B cell (primary cell): ENCODE results near the gene AKT1. TPM values are rescaled to one million over a fixed set of nuclear protein-coding genes. Genes with fewer than 3 reads are reported as not detected.

Experiments used
- ATAC-seq: fragments of 200-7000 bp; cut with Tn5 transposase; one replicate; pipeline ENCODE4 v1.10.0; 2021; ENCODE audit warnings: low read depth, mild to moderate bottlenecking, moderate number of reproducible peaks, moderate library complexity
- CTCF ChIA-PET: fragments of 350-600 bp; sonication (Branson Sonifier 250); formaldehyde crosslinking; loops from one replicate; lab custom pipeline; 2021; ENCODE audit warnings: antibody characterized with exemption, inconsistent platforms; lab: Charles Lee
- POLR2A ChIA-PET: fragments of 350-600 bp; sonication (Branson Sonifier 250); formaldehyde crosslinking; loops from one replicate; lab custom pipeline; 2021; ENCODE audit warnings: antibody characterized with exemption; lab: Charles Lee
- DNase-seq: peaks from one replicate; pipeline ENCODE4 v3.0.0; 2013
- H2AFZ ChIP-seq: 2 replicates; pipeline ENCODE4 v1.6.1; 2012; ENCODE audit warnings: mild to moderate bottlenecking, low read depth, low read length; ENCODE audit not compliant: insufficient read depth, poor library complexity, severe bottlenecking
- H3K27ac ChIP-seq, 2 donors: 1 replicate in 1 of 2; 2 replicates in 1 of 2; pipeline ENCODE4 v1.5.1; 2012 to 2013; ENCODE audit warnings: low read length in 2 of 2, mild to moderate bottlenecking in 2 of 2, moderate library complexity in 1 of 2
- H3K27me3 ChIP-seq, 4 experiments: fragments of 200-600 bp in 1 of 4; sonication (generic) in 1 of 4; replicated peaks in 1 of 4; 1 replicate in 2 of 4; 2 replicates in 2 of 4; pipeline versions ENCODE4 v1.6.1 to v1.7.0; 2013 to 2016; ENCODE audit warnings: low read length in 3 of 4, mild to moderate bottlenecking in 2 of 4, mixed read lengths in 1 of 4, moderate library complexity in 1 of 4; ENCODE audit not compliant: insufficient read depth in 4 of 4, control insufficient read depth in 3 of 4; ENCODE audit errors: control extremely low read depth in 1 of 4
- H3K36me3 ChIP-seq, 2 experiments: replicated peaks in 1 of 2; 1 replicate in 1 of 2; 2 replicates in 1 of 2; pipeline versions ENCODE4 v1.6.1 to v1.7.1; 2013; ENCODE audit warnings: low read length in 1 of 2; ENCODE audit not compliant: insufficient read depth in 2 of 2, control insufficient read depth in 1 of 2; ENCODE audit errors: control extremely low read depth in 1 of 2, extremely low read depth in 1 of 2
- H3K4me1 ChIP-seq, 2 donors: fragments of 200-600 bp in 1 of 2; sonication (generic) in 1 of 2; 1 replicate in 1 of 2; 2 replicates in 1 of 2; pipeline versions ENCODE4 v1.5.1 to v1.6.1; 2013 to 2017; ENCODE audit warnings: low read length in 2 of 2; ENCODE audit not compliant: control insufficient read depth in 2 of 2, insufficient read depth in 2 of 2
- H3K4me2 ChIP-seq: replicated peaks from 2 replicates; pipeline ENCODE3; 2012; ENCODE audit warnings: mild to moderate bottlenecking, low read depth, low read length; ENCODE audit not compliant: poor library complexity, severe bottlenecking
- H3K4me3 ChIP-seq, 5 experiments: fragments of 200-600 bp in 1 of 5; sonication (generic) in 1 of 5; 1 replicate in 3 of 5; 2 replicates in 2 of 5; pipeline versions ENCODE4 v1.5.1 to v1.7.0; 2011 to 2016; ENCODE audit warnings: low read length in 4 of 5, mild to moderate bottlenecking in 4 of 5, low read depth in 2 of 5, control low read depth in 1 of 5, moderate library complexity in 1 of 5; ENCODE audit not compliant: insufficient read depth in 1 of 5; ENCODE audit errors: control extremely low read depth in 1 of 5, extremely low read depth in 1 of 5
- H3K79me2 ChIP-seq: fragments of 200-600 bp; sonication (generic); one replicate; pipeline ENCODE4 v1.6.0; 2016; ENCODE audit warnings: low read length; ENCODE audit not compliant: control insufficient read depth, insufficient read depth
- H3K9ac ChIP-seq: fragments of 200-600 bp; sonication (generic); 2 replicates; pipeline ENCODE4 v1.6.1; 2017; ENCODE audit warnings: mild to moderate bottlenecking, low read length, moderate library complexity
- H3K9me3 ChIP-seq, 3 donors: one replicate each; pipeline versions ENCODE4 v1.6.1 to v1.7.1; 2013; ENCODE audit warnings: low read length in 2 of 3; ENCODE audit not compliant: control insufficient read depth in 2 of 3, insufficient read depth in 1 of 3; ENCODE audit errors: control extremely low read depth in 1 of 3
- H4K20me1 ChIP-seq: 2 replicates; pipeline ENCODE4 v1.6.0; 2012; ENCODE audit warnings: mild to moderate bottlenecking, low read length; ENCODE audit not compliant: insufficient read depth, control insufficient read depth, poor library complexity, severe bottlenecking
- H3K27ac Mint-ChIP-seq: one replicate; pipeline ENCODE4 v1.8.0; 2021; ENCODE audit warnings: mixed read lengths
- H3K27me3 Mint-ChIP-seq: one replicate; pipeline ENCODE4 v1.8.0; 2021; ENCODE audit warnings: mixed read lengths
- H3K4me1 Mint-ChIP-seq: one replicate; pipeline ENCODE4 v1.8.0; 2021; ENCODE audit warnings: mixed read lengths
- H3K4me3 Mint-ChIP-seq: one replicate; pipeline ENCODE4 v1.8.0; 2021; ENCODE audit warnings: mixed read lengths
- H3K9me3 Mint-ChIP-seq: one replicate; pipeline ENCODE4 v1.8.0; 2022; ENCODE audit warnings: mixed read lengths; ENCODE audit not compliant: insufficient read depth
- EZH2 ChIP-seq: IDR thresholded peaks from 2 replicates; pipeline ENCODE4 v1.6.1; 2012; ENCODE audit warnings: borderline replicate concordance, low read depth, mild to moderate bottlenecking, moderate library complexity, low read length; ENCODE audit not compliant: insufficient read depth, poor library complexity, severe bottlenecking
- WGBS: methylation state at CpG from one replicate; pipeline ENCODE4 v1.1.5; 2013; ENCODE audit warnings: missing lambda C conversion rate; ENCODE audit not compliant: insufficient coverage; 5-methylcytosine and 5-hydroxymethylcytosine counted together
- intact Hi-C: fragments of 100-400 bp; cut with micrococcal nuclease; formaldehyde crosslinking; loops from one replicate; pipeline ENCODE4 v1.10.0; 2022
- polyA plus RNA-seq: library from polyadenylated mRNA; depleted of rRNA; stranded (reverse); fragments of >200 nt; gene quantifications from 2 replicates; pipeline ENCODE4 v1.2.3, GENCODE V29; 2012
- total RNA-seq, 2 donors: library from RNA; stranded (reverse); fragments of 120-200 nt in 1 of 2; gene quantifications; 1 replicate in 1 of 2; 2 replicates in 1 of 2; pipeline versions ENCODE4 v1.2.3 to v1.2.4, GENCODE V29; 2013 to 2022
- TF ChIP-seq, protein P1 (sequence below): fragments of 200-600 bp; IDR thresholded peaks from one replicate; pipeline ENCODE4 v1.8.0; 2022; ENCODE audit warnings: antibody characterized with exemption, mild to moderate bottlenecking

Gene AKT1
- total and polyA plus RNA-seq, 2 donors (not counting 1 experiment from before 2014, with no cell fraction given): 71.1 to 90.1 TPM

DNA sequence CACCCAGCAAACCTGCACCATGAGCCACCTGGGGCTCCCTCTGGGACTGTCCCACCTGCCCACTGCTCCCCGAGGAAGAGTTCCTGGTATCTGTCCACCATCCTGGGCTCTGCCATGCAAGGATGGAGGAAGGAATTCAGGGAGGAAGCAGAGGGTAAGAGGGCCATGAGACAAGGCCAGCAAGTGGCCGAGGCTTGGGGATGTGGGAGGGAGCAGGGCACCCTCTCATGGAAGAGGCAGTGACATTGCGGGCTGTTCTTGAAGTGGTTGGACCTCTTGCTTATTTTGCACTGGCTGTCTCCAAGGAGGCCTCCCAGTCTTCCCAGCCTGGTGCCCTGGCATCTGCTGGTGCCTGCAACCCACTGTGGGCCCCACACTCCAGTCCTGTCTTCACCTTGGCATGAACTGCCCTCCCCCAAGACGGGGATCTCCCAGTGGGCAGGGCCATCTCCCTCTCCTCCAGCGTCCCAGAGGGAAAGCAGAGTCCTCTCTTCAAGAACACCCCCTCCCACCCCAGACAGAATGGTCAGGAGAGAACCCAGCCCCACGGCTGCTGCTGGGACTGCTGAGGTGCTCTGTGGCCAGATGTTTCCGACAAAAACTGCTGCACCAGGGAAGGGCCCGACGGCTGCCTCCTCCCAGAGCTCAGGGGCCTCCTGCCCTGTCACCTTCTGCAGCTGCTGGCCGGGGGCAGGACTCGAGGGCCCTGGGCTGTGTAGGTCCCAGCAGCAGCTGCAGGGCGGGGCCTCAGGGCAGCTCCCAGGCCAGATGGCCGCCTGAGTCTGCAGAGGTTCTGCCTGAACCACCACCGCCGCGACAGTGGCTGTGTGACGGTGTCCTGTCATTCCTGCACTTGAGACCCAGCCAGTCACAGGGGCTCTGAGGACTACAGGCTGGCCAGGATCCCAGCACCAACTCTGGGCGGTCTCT, 1.8 kb upstream of the AKT1 start:
- H3K4me3 Mint-ChIP-seq: peak overlapping the region; percentile 81
- DNase-seq: peak; percentile 37
- WGBS: 28% methylated on average over 17 of the region's 18 CpGs
- H3K4me3 ChIP-seq: no peak overlapping the region
- peak overlapping the region; percentile 56 for H2AFZ ChIP-seq
- no peaks in the 10 kb centered on the region for H3K27me3 Mint-ChIP-seq
- H3K9me3 ChIP-seq: no peaks in the 10 kb centered on the region
- ATAC-seq: no peak
- no peak overlapping the region for H3K4me2 ChIP-seq
- TF ChIP-seq EZH2: no peak
- TF ChIP-seq, protein P1, sequence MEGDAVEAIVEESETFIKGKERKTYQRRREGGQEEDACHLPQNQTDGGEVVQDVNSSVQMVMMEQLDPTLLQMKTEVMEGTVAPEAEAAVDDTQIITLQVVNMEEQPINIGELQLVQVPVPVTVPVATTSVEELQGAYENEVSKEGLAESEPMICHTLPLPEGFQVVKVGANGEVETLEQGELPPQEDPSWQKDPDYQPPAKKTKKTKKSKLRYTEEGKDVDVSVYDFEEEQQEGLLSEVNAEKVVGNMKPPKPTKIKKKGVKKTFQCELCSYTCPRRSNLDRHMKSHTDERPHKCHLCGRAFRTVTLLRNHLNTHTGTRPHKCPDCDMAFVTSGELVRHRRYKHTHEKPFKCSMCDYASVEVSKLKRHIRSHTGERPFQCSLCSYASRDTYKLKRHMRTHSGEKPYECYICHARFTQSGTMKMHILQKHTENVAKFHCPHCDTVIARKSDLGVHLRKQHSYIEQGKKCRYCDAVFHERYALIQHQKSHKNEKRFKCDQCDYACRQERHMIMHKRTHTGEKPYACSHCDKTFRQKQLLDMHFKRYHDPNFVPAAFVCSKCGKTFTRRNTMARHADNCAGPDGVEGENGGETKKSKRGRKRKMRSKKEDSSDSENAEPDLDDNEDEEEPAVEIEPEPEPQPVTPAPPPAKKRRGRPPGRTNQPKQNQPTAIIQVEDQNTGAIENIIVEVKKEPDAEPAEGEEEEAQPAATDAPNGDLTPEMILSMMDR: no peak
- no peaks in the 10 kb centered on the region for H3K9me3 Mint-ChIP-seq
- H3K79me2 ChIP-seq: peaks cover 26% of the 10 kb centered on the region
- H3K4me1 Mint-ChIP-seq: peaks cover 55% of the 10 kb centered on the region
- H4K20me1 ChIP-seq: peaks cover 36% of the 10 kb centered on the region
- H3K27me3 ChIP-seq: no peaks in the 10 kb centered on the region
- ChIA-PET CTCF (interaction anchor here (0.9 to 1.5 kb wide), 3 partner anchors 17 to 29 kb away, joined by 3 to 4 read pairs (median 3); no protein-coding TSS in a partner anchor), POLR2A (interaction anchor here (0.6 kb wide), 1 partner anchor 45 kb away, joined by 3 read pairs; the partner anchor contains the start of gene SIVA1)
- H3K27ac Mint-ChIP-seq: peak overlapping the region; percentile 86
- no peaks in the 10 kb centered on the region for H3K36me3 ChIP-seq
- H3K4me1 ChIP-seq: peaks cover 39 to 60% of the 10 kb centered on the region in 2 donors
- peak overlapping the region in 1 of 2 donors; percentile 39 for H3K27ac ChIP-seq
- intact Hi-C loops: no loop called here
- H3K9ac ChIP-seq: no peak overlapping the region
